HG02885 (cell line): ENCODE data around the gene TNC.
"Not testable (repeated sequence)": the region's sequence is repeated elsewhere in the genome, so short reads cannot be mapped to it uniquely, and the experiment has no call there.

Experiments
- ATAC-seq: cut with Tn5 transposase; IDR thresholded peaks from one replicate; pipeline ENCODE4 v1.9.1; 2021; ENCODE audit warnings: mild to moderate bottlenecking; ENCODE audit not compliant: unreplicated experiment, poor library complexity

Gene TNC

GRCh38 chr9:115135821-115136778, 18.1 kb upstream of the TNC start:
- no peak for ATAC-seq

GRCh38 chr9:115134941-115135340, 17.0 kb upstream of the TNC start:
- no peak for ATAC-seq

DNA sequence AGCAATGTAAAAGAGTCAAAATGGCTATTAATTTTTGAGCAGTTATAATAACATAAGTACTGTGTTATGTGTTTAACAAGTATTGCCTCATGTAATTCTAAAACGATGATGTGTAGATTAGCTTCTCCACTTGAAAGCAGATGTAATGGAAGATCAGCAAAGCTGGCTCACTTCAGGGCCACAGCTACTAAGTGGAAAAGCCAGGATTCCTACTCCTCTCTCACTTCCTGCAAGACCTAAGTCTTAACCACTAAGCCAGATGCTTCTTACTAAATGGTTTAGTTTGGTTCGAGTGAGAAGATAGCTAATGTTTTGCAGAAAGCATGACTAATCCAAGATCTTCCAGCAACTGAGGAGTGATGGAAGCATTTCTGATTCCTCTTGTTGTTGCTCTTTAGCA, 15.7 kb upstream of the TNC start:
- ATAC-seq = no peak

GRCh38 chr9:115132648-115133047, 14.7 kb upstream of the TNC start:
- no peak for ATAC-seq

- no peak for ATAC-seq
Observed at GRCh38 chr9:115130176-115130575, 12.2 kb upstream of the TNC start.

DNA sequence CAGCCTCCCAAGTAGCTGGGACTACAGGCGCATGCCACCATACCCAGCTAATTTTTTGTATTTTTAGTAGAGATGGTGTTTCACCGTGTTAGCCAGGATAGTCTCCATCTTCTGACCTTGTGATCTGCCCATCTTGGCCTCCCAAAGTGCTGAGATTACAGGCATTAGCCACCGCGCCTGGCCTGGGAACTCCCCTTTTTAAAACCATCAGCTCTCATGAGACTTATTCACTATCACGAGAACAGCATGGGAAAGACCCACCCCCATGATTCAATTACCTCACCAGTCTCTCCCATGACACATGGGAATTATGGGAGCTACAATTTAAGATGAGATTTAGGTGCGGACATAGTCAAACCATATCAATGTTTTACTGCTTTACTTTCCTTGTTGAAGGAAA, 10.8 kb upstream of the TNC start:
- ATAC-seq = not testable (repeated sequence)

DNA sequence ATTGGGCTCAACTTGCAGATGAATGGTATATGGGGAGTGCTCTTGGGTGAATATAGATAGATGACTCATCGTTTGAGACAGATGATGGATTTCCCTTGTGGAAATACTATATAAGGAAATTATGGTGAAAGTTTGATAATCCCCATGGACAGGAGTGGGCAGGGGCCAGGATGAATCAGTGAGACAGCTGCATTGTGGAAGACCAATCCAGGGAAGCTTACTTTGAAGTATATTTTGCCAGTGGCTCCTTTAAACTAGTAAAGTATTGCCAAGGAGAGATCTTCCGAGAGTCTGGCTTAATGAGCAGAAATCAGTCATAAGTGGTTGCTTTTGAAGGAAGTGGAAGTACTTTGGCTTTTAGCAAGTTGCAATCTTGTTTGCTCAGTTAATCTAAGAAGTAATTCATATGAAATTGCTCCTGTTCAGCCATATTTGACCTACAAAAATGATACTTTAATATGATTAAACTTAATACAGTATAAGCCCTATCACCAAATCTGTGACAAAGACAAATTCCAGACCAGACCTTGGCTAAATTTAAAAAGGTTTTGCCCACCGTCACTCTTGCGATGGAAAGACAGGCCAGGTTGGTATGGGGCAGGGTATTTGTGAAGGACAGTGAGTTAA, 9.3 kb upstream of the TNC start:
- ATAC-seq = no peak

GRCh38 chr9:115126404-115126803, 8.4 kb upstream of the TNC start:
- ATAC-seq = no peak

DNA sequence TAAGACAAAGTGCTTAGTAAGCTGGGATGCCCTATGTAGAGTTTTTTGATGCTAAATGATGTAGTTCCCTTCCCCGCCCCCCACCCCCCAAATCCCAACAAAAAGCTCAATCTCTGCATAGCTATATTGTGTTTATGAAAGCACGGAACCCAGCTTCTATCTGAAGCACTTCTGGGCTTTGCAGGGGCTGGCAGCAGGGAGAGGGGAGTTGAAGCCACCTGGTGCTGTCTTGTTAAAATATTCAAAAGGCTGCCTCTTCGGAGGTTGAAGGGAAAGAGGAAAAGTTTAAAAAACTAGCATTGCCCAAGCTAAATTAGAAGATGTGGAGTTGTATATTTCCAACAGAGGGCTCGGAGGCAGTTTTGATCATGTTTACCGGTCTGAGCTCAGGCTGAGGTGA, 5.0 kb upstream of the TNC start:
- no peak for ATAC-seq

GRCh38 chr9:115121181-115121580, 3.2 kb upstream of the TNC start:
- ATAC-seq = no peak

DNA sequence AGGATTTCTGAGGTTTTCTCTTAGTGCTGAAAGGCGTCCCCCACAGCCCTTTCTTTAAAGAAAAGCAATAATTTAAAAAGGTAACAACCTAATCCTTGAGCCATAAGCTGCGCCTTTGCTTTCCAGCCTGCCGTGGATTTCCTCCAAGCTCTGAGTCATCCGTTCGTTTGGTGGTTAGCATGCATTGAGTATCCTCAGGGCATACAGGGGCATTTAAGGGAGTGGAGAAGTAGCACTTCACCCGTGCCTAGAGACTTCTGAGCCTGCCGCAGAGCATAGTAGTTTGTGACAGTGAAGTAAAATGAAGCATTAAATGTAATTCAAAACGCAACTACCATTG, 892 bp upstream of the TNC start:
- no peak for ATAC-seq

DNA sequence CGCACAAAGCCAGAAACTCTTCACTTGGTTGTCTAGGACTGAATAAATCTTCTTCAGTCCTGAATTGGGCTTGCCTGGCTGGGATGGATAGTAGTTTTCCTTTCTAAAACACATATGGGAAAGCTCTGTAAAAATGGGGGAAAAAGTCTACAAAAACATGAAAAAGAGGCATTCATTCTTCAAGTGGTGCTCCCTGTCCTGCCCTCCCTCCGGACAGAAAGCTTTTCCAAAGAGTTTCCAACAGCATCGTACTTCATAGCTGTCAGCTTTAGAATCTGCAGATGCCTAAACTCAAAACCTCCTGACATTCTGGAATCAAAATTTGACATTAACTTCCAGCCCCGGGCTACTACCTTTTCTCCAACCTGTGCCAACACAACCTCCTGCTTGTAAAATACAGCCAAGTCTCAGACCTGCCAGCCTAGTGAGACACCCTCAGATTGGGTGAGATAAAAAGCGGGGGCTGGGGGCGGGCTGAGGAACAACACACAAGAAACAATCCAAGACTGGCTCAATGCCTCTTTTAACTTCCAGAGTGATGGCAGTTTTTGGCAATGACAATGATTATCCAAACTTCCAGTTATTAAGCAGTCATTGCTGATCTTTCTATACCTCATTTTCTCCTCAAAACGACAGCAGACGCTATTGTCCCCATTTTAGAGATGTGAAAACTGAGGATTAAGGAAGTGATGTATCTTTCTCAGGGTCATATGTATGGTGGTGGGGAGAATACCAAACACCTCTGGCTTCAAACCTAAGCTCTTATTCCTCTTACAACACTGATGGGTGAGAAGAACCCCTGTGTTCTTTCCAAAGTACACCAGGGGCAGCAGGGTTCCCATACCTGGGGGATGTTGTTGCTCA, 1.3 kb downstream of the TNC start:
- ATAC-seq = no peak

- ATAC-seq = no peak
Observed at GRCh38 chr9:115115924-115116323, 2.0 kb downstream of the TNC start.

- no peak for ATAC-seq
Observed at GRCh38 chr9:115115117-115115880, 2.7 kb downstream of the TNC start.

DNA sequence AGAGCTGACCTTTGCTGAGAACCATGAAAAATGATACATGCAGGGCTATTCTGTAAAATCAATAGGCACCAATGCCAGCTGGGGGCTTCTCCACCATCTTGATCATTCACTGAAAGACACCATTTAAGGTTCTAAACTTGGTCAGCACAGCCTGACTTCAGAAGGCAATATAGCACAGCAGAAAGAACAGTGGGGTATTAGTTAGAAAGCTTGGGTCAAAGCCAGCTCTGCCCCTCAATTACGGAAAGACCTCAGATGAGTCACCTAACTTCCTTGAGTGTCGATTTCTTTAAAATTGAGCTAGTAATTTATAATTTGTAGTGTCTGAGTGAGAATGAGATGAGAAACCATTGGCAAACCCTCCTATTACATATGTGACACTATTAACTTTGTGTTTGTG, 3.4 kb downstream of the TNC start:
- ATAC-seq = no peak

- no peak for ATAC-seq
Observed at GRCh38 chr9:115114084-115114483, 3.9 kb downstream of the TNC start.

DNA sequence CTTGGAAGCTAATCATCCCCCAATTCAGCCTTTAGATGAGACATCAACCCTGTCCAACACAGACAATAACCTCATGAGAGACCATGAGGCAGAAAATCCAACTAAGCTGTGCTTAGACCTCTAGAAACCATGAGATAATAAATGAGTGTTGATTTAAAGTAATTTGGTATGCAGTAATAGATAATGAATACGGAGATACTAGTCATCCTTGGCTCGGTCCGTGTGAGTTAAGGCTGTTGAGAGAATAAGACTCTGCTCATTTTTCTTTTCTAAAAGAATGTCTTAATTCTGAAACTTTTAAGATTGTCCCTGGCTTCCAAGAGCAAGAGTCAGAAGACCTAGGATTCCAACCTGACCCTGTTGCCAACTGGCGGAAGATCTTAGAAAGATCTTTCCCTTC, 6.1 kb downstream of the TNC start:
- ATAC-seq = no peak

DNA sequence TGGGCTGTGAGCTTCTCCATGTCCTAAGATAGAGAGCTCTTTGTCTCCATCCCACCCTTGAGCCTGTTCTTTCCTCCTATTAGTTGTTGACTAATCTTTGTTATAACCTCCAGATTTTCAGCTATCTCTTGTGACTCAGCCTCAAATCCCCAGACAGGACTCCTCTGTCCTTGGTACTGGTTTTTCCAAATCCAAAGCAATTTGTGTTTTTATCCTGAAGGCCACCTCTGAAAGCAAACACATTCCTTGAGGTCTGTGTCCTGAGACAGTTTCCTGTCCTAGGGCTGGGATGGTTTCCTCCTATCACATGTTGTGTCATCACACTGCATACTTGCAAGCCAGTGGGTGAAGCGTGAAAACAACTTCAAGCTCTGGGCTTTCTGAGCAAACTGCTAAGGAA, 8.5 kb downstream of the TNC start:
- no peak for ATAC-seq

DNA sequence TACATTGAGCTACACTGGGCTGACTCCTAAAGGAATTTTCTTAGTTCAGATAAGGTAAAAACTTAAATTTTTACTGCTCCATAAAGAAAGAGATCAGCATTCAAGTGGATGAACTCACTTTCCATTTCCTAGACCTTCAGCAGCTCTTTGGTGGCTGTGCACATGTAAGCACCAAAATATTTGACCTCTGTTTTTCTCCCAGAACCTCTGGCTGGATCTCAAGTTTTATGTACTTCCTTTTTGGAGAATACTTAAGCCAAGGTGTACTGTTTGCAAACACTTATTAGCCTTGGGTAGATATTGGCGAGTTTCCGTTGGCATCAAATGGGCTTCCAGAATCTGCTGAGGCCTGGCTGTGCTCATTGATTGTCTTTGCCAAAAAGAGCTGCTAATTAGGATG, 10.3 kb downstream of the TNC start:
- no peak for ATAC-seq

DNA sequence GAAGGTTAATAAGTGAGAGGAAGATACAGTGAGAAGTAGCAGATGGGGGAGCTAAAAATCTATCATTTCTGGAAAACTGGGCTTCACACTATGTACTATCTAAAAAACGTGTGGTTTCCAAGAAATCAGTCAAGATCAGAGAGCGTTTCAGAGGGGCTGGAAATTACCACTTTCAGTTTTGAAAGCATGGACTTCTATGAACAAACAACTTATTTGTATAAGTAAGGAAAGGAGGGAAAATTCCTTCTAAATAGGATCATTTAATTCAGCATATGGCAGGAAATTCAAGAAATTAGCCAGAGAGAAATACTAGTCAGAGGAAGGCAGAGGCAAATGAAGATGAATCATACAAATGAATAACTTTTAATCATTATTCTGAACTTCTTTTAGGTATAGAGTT, 11.3 kb downstream of the TNC start:
- ATAC-seq = no peak
